ENCODE results near the gene FGF4.

Gene FGF4

DNA sequence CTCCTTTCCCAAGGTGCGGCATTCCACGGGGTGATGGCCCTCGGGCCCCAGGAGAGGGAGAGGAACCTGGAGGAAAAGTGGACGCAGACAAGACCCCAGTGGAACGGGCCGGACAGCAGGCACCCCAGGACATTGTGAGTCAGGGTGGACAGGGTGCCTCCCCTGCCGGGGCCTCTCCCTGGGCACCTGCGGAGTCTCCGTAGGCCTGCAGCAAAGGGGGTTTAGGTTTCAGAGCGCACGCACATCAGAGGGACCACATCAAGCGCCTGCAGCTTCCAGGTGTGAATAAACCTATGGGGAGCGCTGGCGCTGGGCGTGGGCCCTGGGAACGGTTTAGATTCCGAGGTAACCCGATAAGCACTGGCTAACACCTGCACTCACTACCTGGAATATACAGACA lies 48.7 kb downstream of the FGF4 start:
- no peak for DNase-seq (ENCODE audit: low read depth in 2 of 3, low spot score in 1 of 3)

DNA sequence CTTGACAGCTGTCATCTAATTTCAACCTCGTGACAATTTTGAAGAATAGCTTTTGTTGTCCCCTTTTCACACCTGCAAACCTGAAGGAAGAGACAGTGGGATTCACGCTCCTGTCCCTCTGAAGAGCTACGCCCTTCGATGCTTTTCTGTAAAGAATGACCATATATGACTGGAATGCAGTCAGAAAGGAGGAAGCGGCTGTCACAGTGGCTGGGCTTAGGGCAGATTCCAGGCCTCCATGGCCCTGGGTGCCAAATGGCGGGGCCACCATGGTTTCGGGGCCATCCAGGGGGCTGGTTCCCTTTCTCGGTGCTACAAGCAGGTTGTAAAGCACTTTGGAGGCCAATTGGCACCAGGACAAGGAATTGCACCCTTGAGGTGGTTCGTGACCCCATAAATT lies 49.1 kb downstream of the FGF4 start:
- no peak for DNase-seq (ENCODE audit: low read depth in 2 of 3, low spot score in 1 of 3)

- no peak for DNase-seq (ENCODE audit: low read depth in 2 of 3, low spot score in 1 of 3)
Measured at GRCh38 chr11:69721745-69722144, 53.4 kb downstream of the FGF4 start.

- no peak for DNase-seq (ENCODE audit: low read depth in 2 of 3, low spot score in 1 of 3)
Measured at GRCh38 chr11:69721106-69721505, 54.0 kb downstream of the FGF4 start.
